KMS-11 (cell line): ENCODE results near the gene VHLL.

Source experiments
- H2AFZ ChIP-seq: fragments of 200-600 bp; sonication (generic); 2 replicates; pipeline ENCODE4 v1.6.1; 2016; ENCODE audit warnings: antibody characterized with exemption, mixed run types, low read depth
- H3K27ac ChIP-seq: fragments of 200-600 bp; sonication (generic); 2 replicates; pipeline ENCODE4 v1.6.1; 2016; ENCODE audit warnings: mild to moderate bottlenecking, mixed run types
- H3K27me3 ChIP-seq: fragments of 200-600 bp; sonication (generic); 2 replicates; pipeline ENCODE4 v1.6.1; 2017; ENCODE audit warnings: mild to moderate bottlenecking, low read depth, mixed run types, moderate library complexity; ENCODE audit not compliant: insufficient read depth
- H3K36me3 ChIP-seq: fragments of 200-600 bp; sonication (generic); 2 replicates; pipeline ENCODE4 v1.6.1; 2017; ENCODE audit warnings: mild to moderate bottlenecking, mixed run types; ENCODE audit not compliant: insufficient read depth
- H3K4me1 ChIP-seq: fragments of 200-600 bp; sonication (generic); 2 replicates; pipeline ENCODE4 v1.6.1; 2016; ENCODE audit warnings: mild to moderate bottlenecking, low read depth, mixed run types; ENCODE audit not compliant: poor library complexity, severe bottlenecking
- H3K4me2 ChIP-seq: fragments of 200-600 bp; sonication (generic); 2 replicates; pipeline ENCODE4 v1.7.0; 2016; ENCODE audit warnings: mild to moderate bottlenecking, mixed run types
- H3K4me3 ChIP-seq: fragments of 200-600 bp; sonication (generic); IDR thresholded peaks from 2 replicates; pipeline ENCODE4 v1.6.1; 2017; ENCODE audit warnings: low read depth, low read length, mixed read lengths; ENCODE audit not compliant: insufficient read depth
- H3K79me2 ChIP-seq: fragments of 200-600 bp; sonication (generic); 2 replicates; pipeline ENCODE4 v1.6.1; 2016; ENCODE audit warnings: low read depth, mixed run types; ENCODE audit not compliant: insufficient read depth
- H3K9ac ChIP-seq: fragments of 200-600 bp; sonication (generic); 2 replicates; pipeline ENCODE4 v1.6.1; 2016; ENCODE audit warnings: mild to moderate bottlenecking, mixed run types
- H4K20me1 ChIP-seq: fragments of 200-600 bp; sonication (generic); 2 replicates; pipeline ENCODE4 v1.6.1; 2016; ENCODE audit warnings: mild to moderate bottlenecking, mixed run types; ENCODE audit not compliant: insufficient read depth
- TF ChIP-seq, protein P1 (sequence below): fragments of 200-600 bp; sonication (generic); conservative IDR thresholded peaks from 2 replicates; pipeline ENCODE4 v1.6.1; 2017; ENCODE audit warnings: low read depth, mild to moderate bottlenecking, antibody characterized with exemption, low read length, moderate library complexity, mixed read lengths

VHLL gene

DNA sequence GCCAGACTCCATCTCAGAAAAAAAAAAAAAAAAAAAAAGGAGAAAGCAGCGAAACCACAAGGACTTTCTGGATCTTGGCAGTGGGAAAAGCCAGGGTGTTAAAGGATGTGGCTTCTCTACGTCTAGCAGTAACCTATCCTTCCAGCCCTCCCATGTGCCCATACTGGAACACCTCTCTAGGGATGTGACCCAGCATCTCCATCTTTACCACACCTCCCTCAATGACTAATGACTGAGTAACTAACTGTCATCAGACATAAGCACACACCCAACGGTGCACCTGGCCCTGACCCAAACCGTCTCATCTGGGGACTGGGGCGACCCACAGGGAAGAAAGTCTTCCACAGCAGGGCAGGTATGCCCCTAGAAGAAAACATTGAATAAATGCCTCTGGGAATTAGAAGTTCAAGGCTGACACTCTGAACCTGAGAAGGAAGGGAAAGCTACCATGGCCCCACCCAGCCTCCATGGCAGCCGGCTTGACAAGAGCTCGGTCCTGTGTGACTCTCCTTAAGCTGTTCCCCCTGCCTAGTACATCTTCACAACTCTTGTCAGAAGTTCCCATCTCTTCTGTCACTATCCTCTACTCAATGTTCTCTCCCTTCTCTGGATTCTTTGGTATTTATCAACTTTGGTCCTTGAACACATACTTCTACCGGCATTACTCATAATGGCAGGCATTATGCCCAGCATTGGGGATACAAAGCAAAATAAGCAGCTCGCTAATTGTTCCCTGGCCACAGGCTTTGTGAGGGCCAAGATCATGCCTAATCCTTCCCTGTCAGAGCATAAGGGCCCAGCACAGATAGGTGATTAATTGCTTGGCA lies 36.4 kb downstream of the VHLL start:
- Histone ChIP-seq H3K36me3 (peaks cover 63% of the 10 kb centered on the region; the same call in 1 of the 2 replicates), H3K9ac (no peak overlapping the region), H3K79me2 (no peaks in the 10 kb centered on the region), H3K4me2 (no peak overlapping the region), H2AFZ (no peak overlapping the region), H3K4me1 (peaks cover 18% of the 10 kb centered on the region), H4K20me1 (no peaks in the 10 kb centered on the region), H3K27me3 (no peaks in the 10 kb centered on the region), H3K27ac (no peak overlapping the region), H3K4me3 (no peak overlapping the region)
- TF ChIP-seq, protein P1, sequence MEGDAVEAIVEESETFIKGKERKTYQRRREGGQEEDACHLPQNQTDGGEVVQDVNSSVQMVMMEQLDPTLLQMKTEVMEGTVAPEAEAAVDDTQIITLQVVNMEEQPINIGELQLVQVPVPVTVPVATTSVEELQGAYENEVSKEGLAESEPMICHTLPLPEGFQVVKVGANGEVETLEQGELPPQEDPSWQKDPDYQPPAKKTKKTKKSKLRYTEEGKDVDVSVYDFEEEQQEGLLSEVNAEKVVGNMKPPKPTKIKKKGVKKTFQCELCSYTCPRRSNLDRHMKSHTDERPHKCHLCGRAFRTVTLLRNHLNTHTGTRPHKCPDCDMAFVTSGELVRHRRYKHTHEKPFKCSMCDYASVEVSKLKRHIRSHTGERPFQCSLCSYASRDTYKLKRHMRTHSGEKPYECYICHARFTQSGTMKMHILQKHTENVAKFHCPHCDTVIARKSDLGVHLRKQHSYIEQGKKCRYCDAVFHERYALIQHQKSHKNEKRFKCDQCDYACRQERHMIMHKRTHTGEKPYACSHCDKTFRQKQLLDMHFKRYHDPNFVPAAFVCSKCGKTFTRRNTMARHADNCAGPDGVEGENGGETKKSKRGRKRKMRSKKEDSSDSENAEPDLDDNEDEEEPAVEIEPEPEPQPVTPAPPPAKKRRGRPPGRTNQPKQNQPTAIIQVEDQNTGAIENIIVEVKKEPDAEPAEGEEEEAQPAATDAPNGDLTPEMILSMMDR = no peak

DNA sequence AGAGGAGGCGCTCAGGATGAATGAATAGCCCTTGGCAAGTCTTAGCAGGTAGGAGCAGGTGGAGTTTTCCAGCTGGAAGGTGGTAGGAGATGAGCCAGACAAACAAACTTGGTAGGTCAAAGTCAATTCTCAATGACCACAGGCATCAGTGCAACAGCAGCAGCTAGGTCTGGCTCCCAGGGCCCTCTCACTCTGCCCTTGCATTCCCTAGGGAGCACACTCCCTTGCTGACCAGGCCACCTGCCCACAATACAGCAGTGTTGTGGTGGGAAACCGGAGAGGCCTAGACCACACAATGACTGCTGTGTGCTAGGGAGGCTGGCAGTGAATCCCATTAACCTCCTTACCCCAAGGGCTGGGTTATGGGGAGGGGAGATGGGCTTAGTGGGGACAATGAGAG lies 38.2 kb downstream of the VHLL start:
- no peak overlapping the region for H3K4me2 ChIP-seq
- H2AFZ ChIP-seq = no peak overlapping the region
- TF ChIP-seq, protein P1 = no peak
- peaks cover 58% of the 10 kb centered on the region; the same call in 1 of the 2 replicates for H3K36me3 ChIP-seq
- no peaks in the 10 kb centered on the region for H3K79me2 ChIP-seq
- H3K27ac ChIP-seq = no peak overlapping the region; the same call in 1 of the 2 replicates
- H3K4me1 ChIP-seq = peaks cover 18% of the 10 kb centered on the region
- no peaks in the 10 kb centered on the region for H3K27me3 ChIP-seq
- no peak overlapping the region for H3K9ac ChIP-seq
- no peaks in the 10 kb centered on the region for H4K20me1 ChIP-seq
- no peak overlapping the region for H3K4me3 ChIP-seq

DNA sequence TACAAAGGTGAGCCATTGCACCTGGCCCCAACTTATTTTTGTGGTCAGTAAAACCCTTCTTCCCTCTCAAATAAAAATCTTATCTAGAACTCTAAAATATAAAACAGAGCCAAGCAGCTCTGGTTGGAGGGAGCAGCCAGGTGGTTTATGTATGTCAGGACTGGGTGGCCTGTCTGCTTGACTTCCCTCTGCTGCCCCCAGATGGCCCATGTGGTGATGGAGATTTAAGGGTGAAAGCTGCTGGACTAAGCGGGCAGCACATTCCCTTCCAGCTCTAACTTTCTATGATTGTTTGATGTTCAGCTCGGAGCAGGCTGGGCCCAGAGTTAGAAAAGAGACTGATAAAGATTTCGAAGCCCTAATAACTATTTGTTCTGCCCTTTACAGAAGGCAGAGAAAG lies 39.3 kb downstream of the VHLL start:
- Histone ChIP-seq H3K4me1 (peaks cover 18% of the 10 kb centered on the region), H3K36me3 (peaks cover 53% of the 10 kb centered on the region; the same call in 1 of the 2 replicates), H3K27ac (no peak overlapping the region; the same call in 1 of the 2 replicates), H4K20me1 (no peaks in the 10 kb centered on the region), H3K79me2 (no peaks in the 10 kb centered on the region), H3K9ac (no peak overlapping the region), H3K4me2 (no peak overlapping the region), H3K27me3 (no peaks in the 10 kb centered on the region), H3K4me3 (no peak overlapping the region), H2AFZ (no peak overlapping the region)
- TF ChIP-seq, protein P1 = peak; percentile 76

DNA sequence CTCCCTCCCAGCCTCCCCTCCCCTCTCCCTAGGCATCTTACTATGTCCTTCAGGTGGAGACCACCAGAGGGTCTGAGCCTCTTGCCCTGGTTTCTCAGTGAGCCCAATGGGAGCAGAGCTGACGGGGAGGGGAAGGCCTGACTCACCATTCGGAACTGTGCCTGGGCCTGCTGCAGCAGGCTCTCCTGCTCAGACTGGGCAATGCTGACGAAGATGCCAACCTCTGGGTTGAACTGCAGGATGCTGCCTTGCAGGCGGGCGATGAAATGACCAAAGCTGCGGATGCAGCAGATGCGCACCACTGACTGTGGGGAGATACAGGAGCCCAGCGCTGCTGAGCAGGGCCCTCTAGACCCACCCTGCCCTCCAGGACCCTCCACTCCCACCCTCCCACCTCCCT lies 40.2 kb downstream of the VHLL start:
- H3K79me2 ChIP-seq = no peaks in the 10 kb centered on the region
- TF ChIP-seq, protein P1 = no peak
- peaks cover 50% of the 10 kb centered on the region; the same call in 1 of the 2 replicates for H3K36me3 ChIP-seq
- no peaks in the 10 kb centered on the region for H3K27me3 ChIP-seq
- H2AFZ ChIP-seq = no peak overlapping the region
- H3K9ac ChIP-seq = no peak overlapping the region
- H3K27ac ChIP-seq = no peak overlapping the region
- peaks cover 18% of the 10 kb centered on the region for H3K4me1 ChIP-seq
- H3K4me2 ChIP-seq = no peak overlapping the region
- H3K4me3 ChIP-seq = no peak overlapping the region
- H4K20me1 ChIP-seq = no peaks in the 10 kb centered on the region
